GM21619 (cell line): Measurements from ENCODE around the gene SCARF1.

Source experiments
- ATAC-seq: cut with Tn5 transposase; IDR thresholded peaks from one replicate; pipeline ENCODE4 v1.9.1; 2021; ENCODE audit not compliant: unreplicated experiment

SCARF1 gene

DNA sequence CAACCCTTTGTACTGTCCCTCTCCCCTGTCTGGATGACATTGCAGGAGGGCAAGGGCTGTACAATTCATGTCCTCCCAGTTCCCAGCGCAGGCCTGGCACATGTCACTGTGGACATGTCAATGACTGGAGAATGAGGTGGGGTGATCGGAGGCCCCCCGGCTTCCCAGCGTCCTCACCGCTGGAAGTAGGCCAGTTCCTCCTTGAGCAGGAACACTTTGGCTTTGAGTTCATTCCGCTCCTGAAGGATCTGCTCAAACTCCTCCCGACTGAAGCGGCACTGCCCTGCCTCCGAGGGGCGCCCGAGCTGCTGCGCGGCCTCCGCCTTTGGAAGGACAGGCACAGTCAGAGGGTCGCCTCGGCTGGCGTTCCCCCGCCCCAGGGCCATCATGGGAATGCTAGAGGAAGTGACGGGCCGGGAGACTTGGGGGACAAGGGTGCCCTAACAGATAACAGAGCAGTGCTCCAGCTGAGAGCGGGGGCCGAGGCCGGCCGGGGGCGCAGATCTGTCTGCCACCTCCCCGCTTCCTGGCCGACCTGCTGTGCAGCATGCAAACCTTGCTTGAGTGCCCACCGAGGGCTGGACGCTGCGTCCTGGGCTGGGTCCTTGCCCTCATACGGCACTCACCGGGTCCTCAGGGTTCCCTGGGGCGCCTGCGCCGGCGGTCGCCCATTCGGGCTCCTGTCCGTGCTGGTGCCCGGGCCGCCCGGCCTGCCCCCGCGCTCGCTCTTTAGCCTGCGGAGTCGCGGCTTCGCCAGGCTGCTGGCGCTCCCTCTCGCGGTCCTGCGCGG is 2.8 kb upstream of the SCARF1 start:
- ATAC-seq, result no peak

DNA sequence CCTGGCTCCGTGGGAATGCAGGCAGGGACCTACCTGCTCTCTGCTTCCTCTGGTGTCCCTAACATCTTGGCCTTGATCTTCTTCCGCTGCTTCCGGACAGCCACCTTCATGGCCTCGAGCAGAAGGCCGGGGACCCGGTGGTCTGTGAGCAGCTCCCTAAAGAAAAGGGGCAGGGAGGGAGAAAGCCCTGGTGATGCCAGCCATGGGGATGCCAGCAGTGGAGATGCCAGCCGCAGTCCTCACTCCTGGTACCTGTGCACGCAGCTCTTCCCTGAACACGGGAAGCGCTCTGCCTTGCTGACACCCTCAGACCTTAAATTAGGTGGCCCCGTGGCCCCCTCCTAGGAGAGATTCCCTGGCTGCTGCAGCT is 2.3 kb upstream of the SCARF1 start:
- no peak for ATAC-seq

DNA sequence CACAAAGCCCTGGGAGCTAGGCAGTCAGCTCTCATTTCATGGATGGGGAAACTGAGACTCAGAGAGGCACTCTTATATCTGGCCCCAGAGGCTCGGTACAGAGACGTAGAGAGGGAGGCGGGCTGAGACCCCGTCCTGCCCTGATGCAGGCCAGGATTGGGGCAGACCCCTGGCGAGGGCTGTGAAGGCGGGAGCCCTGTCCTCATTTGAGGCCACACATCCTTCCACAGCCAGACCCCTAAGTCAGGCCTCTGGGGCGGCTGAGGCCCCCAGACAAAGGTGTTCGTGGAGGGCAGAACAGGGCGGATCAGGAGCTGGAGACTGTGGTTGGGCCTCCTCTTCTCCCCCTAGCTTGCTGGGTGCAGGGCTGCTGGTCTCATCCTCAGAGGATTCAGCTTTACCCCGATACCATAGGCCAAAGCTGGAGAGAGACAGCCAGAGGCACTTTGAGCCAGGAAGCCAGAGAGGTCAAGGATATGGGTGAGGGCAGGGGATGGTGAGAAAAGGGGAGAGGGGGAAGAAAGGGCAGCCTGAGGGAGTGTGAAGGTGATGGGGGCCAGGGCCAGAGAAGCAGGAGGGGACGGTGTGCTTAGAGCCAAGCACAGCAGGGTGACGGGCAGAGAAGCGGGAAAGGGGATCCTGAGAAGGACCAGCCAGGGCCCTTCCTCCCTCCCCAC is 805 bp upstream of the SCARF1 start:
- ATAC-seq, result no peak

DNA sequence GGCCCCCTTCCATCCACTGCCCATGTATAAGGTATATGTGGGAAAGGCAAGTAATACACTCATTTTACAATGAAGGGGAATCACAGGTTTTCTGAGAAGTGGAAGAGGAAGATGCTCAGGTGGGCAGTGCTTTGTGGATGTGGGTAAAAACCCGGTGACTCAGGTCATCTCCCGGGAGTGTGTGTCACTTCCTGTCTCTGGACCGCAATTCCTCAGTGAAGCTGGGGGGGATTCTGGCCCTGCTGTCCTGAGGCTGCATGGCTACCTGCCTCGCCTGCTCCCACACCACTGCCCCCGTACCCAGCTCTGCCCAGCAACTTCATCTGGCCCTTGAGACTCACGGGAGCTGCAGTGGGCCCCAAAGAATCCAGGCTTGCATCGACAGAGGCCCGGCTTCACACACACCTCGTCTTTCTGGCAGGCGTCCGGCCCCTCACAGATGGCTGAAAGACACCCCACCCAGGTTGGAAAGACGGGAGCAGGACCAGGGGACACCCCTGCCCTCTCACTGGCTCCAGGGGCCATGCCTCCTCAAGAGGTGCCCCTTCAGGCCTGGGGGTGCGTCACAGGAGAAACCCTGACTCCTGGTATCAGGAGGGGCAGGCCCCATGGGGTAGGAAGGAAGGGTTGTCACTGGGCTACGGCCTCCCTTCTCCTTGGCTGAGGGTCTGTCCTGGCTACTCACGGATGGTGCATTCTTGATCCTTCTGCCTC is 882 bp downstream of the SCARF1 start:
- ATAC-seq, result peak; percentile 20

DNA sequence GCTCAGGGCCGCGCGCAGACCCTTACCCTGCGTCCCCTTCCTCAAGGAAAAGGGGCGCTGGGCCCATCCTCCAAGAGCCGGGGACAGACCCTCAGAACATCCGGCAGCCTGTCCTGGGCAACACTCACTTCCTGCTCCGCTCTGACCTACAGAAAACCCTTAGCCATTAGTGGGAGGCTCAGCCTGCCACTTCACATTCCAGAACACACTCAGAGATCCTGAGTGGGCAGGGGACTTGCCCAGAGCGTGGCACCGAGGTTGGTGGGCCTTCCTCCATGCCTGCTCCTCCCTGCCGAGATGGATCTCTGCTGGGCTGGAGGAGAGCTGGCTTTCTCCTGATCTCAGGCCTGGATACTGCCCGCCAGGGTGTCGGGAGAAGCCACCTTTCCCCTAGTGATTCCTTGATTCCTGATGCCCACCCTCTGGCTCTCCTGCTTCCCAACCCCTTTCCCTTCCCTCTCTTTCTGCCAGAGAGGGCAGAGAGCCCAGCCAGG is 1.5 kb downstream of the SCARF1 start:
- ATAC-seq, result no peak

DNA sequence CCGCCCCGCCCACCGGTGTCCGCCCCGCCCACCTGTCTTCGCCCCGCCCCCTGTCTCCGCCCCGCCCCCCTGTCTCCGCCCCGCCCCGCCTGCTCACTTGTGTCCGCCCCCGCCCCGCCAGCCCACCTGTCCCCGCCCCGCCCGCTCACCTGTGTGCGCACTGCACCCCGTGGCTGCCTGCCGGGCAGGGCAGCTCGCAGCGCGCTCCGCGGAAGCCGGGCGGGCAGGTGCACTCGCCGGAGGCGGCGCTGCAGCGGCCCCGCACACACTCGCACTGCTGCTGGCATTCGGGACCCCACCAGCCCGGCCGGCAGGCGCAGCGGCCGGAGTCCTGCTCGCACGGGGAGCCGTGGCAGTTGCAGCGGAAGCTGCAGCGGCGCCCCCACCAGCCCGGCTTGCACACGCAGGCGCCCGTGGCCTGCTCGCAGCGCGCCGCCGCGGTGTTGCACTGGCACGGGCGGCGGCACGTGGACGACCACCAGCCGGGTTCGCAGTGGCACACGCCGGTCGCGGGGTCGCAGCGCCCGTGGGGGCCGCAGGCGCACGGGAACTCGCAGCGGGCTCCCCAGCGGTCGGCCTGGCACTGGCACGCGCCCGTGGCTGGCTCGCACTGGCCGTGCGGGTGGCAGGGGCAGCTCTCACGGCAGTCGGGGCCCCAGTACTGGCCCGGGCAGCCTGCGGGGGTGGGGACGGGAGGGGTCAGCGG is 2.1 kb downstream of the SCARF1 start:
- ATAC-seq, result no peak

DNA sequence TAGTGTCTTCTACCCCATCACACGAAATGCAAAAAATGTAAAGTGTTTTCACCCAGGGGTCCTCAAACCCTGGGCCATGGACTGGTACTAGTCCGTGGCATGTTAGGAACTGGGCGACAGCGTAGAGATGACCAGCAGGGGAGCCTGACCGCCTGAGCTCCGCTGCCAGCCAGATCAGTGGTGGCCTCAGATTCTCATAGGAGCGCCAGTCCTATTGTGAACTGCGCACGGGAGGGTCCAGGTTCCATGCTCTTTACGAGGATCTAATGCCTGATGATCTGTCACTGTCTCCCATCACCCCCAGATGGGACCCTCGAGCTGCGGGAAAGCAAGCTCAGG is 4.5 kb downstream of the SCARF1 start:
- ATAC-seq, result no peak

DNA sequence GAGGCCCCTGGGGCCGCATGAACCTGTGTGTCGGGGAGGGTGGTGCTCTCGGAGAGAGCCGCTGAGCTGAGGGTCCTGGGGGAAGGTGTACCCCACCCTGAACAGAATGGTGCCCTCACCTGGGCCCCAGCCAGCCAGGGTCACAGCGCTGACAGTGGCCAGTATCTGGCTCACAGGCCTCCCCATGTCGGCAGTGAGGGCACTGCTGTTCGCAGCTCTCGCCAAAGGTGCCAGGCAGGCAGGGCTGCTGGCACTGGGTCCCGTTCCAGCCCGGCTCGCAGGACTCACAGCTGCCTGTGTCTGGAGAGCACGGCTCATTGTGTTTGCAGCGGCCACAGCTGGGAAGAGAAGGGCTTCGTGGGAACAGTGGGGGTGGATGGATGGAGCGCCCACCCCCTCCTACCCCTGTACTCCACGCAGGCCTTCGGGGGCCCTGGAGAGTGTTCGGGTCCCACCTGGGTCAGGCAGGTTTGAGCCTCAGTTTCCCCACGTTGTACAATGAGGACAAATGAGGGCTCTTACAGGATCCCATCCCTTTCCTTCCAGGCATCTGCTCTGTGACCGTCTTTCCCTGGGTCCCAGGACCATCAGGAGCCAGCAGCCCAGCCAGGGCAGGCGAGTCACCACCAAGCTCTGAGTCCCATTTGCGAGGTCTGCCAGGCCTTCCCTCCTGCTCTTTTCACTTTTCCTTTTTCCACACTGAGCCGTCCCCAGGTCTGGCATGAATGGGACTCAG is 5.0 kb downstream of the SCARF1 start:
- ATAC-seq, result no peak

DNA sequence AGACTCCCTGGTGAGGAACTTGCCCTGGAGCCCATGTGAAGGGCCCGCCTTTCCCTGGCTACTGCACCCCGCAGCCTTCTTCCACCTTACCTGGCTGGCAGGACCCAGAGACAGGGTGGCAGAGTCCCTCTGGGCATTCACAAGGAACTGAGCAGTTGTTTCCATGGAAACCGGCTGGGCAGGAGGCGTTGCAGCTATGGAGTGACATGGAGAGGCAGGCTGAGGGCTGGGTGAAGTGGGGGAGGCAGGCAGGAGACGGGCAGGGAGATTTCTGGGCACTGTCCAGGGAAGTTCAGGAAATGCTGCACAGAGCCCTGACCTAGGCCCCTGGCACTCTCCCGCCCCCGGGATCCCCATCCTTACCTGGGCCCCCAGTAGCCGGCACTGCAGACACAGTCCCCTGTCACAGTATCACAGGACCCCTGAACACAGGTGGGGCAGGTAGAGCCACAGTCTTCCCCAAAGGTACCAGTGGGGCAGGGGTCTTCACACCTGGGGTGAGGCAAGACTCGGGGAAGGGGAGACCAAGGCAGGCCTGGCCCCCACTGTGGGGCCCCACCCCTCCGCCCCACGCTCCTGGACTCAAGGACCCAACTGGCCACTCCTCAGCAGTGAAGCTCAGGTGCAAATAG is 5.9 kb downstream of the SCARF1 start:
- ATAC-seq, result no peak

DNA sequence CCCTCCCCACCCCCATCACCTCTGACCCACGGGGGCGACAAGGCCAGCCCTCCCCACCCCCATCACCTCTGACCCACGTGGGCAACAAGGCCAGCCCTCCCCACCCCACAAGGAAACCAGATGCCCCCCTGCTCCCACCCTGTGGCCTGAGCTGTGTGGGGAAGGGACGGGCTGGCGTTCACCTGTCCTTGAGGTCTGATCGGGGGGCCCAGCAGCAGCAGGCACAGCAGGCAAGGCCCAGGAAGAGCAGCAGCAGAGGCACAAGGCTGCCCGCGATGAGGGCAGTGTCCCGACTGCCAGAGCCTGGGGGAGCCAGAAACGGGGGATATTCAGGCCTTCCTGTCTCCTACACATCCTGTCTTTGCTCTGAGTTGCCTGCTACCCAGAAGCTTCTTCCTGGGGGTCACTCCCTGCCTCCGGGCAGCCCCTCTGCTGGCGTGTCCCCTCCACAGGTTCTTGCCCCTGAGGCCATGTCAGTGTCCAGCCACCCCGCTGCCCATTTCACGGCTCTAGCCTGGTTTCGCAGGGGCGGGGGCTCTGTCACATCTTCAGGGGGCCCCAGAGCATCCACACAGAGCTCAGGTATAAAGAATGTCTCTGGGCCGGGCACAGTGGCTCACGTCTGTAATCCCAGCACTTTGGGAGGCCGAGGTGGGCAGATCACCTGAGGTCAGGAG is 6.8 kb downstream of the SCARF1 start:
- no peak for ATAC-seq

DNA sequence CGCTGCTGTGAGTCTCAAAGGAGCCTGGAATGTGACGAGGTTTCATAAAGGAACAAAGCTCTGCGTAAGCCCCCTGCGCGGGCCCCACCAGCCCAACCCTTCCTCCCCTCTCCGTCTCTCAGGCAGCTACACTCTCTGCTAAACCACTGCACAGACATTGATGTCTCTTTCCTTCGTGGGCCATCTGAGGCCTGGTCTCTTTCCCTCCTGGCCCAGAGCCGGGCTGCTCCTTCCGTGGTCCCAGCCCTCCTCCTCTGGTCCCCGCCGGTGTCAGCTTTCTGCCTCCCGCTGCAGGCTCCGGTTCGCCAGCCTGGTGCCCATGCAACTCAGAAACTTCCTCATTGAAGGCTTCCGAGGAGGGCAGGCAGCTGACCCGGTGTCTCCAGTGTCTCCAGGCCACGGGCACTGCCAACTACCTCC is 7.4 kb downstream of the SCARF1 start:
- no peak for ATAC-seq

DNA sequence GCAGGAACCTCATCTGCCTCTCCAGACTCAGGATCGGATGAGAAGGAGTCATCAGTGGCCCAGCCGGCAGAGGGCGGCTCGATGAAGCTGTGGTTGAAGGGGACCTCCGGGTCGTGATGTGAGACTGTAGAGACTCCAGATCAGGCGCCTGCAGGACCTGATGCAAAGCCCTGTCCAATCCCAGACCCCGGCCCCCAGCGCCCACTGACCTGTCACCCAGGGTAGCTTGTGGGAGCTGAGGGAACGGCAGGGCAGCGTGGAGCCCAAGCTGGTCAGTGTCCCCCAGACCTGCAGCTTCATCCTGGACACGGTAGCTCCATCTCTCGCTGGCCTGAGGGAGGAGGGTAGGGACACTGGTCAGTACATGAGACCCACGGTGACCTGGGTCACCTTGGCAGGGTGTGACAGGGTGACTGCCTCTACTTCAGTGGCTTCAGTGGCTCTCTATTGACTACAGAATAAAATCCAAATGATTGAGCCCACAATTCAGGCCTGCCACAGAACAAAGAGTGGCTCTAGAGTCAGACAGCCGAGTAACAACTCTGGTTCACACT is 8.7 kb downstream of the SCARF1 start:
- ATAC-seq, result no peak

DNA sequence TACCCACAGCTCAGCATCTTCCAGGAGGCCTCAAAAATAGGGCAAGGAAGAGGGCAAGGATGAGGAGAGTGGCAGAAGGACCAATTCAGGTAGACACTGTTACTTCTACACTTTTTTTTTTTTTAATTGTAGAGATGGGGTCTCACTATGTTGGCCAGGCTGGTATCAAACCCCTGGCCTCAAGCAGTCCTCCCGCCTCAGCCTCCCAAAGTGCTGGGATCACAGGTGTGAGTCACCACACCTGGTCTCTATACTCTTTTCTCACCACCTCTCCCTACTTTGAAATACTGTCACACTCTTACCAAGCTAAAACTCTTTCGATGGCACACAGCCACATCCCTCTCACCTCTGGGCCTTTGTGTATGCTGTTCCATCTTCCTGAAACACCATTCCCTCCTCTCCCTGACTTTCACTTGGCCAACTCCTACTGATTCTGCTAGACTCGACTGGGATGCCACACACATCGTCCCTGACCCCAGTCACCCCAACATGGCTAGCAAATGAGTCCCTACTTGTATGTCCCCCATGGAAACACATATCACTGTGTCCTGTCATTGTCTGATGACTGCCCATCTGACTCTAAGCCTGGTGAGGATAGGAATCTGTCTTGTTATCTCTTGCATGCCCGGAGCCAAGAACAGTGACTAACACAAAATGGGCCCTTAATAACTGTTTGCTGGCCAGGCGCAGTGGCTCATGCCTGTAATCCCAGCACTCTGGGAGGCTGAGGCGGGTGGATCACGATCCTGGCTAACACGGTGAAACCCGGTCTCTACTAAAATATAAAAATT is 9.7 kb downstream of the SCARF1 start:
- ATAC-seq, result no peak

DNA sequence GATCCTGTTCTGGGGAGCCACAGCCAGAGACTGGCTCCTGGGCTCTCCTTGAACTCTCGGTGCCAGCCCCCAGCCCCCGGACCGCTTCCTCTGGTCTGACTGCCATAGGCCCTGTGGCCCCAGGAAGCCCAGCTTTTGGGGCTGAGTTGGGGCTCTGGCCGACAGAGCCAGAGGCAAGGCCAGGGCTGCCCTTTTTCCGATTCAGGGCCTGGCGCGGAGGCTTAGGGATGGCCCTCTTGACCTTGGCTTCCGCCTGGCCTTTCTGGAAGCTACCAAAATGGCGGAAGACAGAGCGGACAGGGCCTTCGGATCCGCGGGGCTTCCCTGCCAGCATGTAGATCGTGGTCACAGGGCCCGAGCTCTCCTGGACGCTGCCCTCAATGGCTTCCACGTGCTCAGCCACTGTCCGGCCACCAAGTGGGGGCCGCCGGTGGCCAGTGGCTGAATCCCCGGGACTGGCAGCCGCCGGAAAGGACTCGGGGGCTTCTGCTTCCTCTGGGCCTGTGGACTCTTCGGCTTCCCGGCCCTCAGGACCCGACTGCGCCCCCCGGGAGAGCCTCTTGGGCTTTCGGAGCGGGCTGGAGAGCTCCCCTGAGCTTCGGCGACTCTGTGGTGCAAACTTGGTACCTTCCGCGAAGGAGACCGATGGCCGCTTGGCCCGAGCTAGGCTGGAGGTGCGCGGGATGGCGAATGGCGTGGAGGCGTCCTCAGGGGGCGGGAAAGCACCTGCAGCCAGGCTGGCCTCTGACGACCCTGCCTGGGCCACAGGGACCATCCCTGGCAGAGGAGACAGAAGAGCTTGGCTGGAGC is 10.5 kb downstream of the SCARF1 start:
- ATAC-seq, result no peak

DNA sequence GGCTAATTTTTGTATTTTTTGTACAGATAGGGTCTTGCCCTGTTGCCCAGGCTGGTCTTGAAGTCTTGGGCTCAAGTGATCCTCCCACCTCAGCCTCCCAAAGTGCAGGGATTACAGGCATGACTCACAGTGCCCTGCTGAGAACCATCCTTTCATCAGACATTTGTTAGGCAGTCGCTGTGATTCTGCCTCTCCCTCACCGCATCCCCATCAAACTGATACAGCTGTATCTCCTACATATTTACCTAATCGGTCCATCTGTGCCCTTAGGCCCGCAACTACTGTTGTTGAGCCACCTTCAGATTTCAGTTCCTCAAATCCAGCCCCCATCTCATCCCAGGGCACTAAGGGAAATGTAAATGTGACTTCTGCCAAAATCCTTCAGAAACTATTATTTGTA is 14.9 kb downstream of the SCARF1 start:
- ATAC-seq, result no peak

DNA sequence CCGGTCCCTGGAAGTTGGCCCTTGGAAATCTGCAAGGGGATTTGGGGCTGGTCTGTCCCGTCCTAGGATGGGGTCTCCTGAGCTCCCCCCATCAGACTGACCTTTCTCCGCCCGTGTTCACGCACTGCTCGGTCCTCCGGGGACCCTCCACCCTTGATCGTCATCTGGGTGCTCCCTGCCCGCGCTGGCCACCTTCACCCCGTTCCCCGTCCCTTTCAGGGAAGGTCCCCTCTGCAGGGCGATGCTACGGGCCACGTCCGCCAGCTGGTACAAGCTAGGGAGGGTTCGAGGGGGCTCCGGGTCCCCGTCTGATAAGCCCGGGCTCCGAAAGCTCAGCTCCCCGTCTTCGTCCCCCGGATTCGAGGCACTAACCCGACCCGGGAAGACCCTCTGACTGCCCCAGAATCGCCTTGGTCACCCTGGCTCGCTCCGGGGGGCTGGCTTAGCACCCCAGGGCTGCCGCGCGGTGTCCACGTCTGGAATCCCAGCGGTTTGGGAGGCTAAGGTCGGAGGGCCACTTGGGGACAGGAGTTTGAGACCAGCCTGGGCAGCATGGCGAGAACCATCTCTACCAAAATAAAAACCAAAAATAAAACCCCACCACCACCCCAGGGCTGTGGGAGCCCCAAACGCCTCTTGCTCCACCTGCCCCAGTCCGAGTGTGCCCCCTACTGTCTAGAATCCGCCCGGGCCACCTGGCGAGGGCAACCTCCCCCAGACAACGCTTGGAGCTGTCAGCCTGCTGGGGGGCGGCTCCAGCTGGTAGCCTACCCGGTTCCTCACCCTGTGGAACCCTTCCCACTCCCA is 15.8 kb downstream of the SCARF1 start:
- no peak for ATAC-seq
